Measurements from ENCODE around the gene EFNA4. TPM values are rescaled to one million over a fixed set of nuclear protein-coding genes. Genes with fewer than 3 reads are reported as not detected.

Gene EFNA4
- total RNA-seq, 4 donors from 2014 or later: 0.41 to 0.87 (median 0.80) TPM

GRCh38 chr1:155030243-155030795, 33.2 kb upstream of the EFNA4 start:
- Histone ChIP-seq H3K36me3 (no peaks in the 10 kb centered on the region), H3K4me1 (no peaks in the 10 kb centered on the region), H3K27ac (no peak overlapping the region), H3K4me3 (no peak overlapping the region), H3K27me3 (no peaks in the 10 kb centered on the region), H3K9me3 (no peaks in the 10 kb centered on the region)
- in situ Hi-C loops (cut with MboI; ENCODE audit: low sequenced_read_pairs in 4 of 4) (no loop called here), intact Hi-C loops (cut with DNase I; ENCODE audit: low total_unique reads) (no loop called here)
- ATAC-seq (no peak), DNase-seq (no peak)
- TF ChIP-seq POLR2A (IDR thresholded peaks at IDR 0.05): no peak
- TF ChIP-seq CTCF (IDR thresholded peaks at IDR 0.05 in 4 of 5, conservative IDR thresholded peaks at IDR 0.05 in 1 of 5): no peak

- no peak overlapping the region for H3K27ac ChIP-seq
- ATAC-seq (no peak), DNase-seq (no peak)
- TF ChIP-seq POLR2A (IDR thresholded peaks at IDR 0.05) (no peak), CTCF (IDR thresholded peaks at IDR 0.05 in 4 of 5, conservative IDR thresholded peaks at IDR 0.05 in 1 of 5) (no peak)
- H3K27me3 ChIP-seq: no peaks in the 10 kb centered on the region
- H3K4me3 ChIP-seq: no peak overlapping the region
- intact Hi-C loops (cut with DNase I; ENCODE audit: low total_unique reads) (no loop called here), in situ Hi-C loops (cut with MboI; ENCODE audit: low sequenced_read_pairs in 4 of 4) (no loop called here)
- H3K9me3 ChIP-seq: no peaks in the 10 kb centered on the region
- no peaks in the 10 kb centered on the region for H3K36me3 ChIP-seq
- H3K4me1 ChIP-seq: no peaks in the 10 kb centered on the region
Observed at GRCh38 chr1:155030899-155031298, 32.6 kb upstream of the EFNA4 start.

- TF ChIP-seq POLR2A (IDR thresholded peaks at IDR 0.05) (no peak), CTCF (IDR thresholded peaks at IDR 0.05 in 4 of 5, conservative IDR thresholded peaks at IDR 0.05 in 1 of 5) (no peak)
- Histone ChIP-seq H3K27me3 (no peaks in the 10 kb centered on the region), H3K4me1 (no peaks in the 10 kb centered on the region), H3K36me3 (no peaks in the 10 kb centered on the region), H3K4me3 (no peak overlapping the region), H3K27ac (no peak overlapping the region), H3K9me3 (no peaks in the 10 kb centered on the region)
- intact Hi-C loops (cut with DNase I; ENCODE audit: low total_unique reads) (no loop called here), in situ Hi-C loops (cut with MboI; ENCODE audit: low sequenced_read_pairs in 4 of 4) (no loop called here)
- DNase-seq (no peak), ATAC-seq (no peak)
Observed at GRCh38 chr1:155032886-155033285, 30.7 kb upstream of the EFNA4 start.

- no peaks in the 10 kb centered on the region for H3K27me3 ChIP-seq
- in situ Hi-C loops (cut with MboI; ENCODE audit: low sequenced_read_pairs in 4 of 4): no loop called here
- ATAC-seq: no peak
Observed at GRCh38 chr1:155033524-155033923, 30.0 kb upstream of the EFNA4 start, which contains the start of the genes DCST1 and DCST2. Gene DCST1 (plus strand): TSS chr1:155033824. CDS start chr1:155034037, 213 bp downstream. Gene DCST2 (minus strand): TSS chr1:155033781. CDS start chr1:155033701, 80 bp downstream.

More at GRCh38 chr1:155033524-155033923, 30.0 kb upstream of the EFNA4 start, which contains the start of the genes DCST1 and DCST2:
- intact Hi-C loops (cut with DNase I; ENCODE audit: low total_unique reads): no loop called here
- H3K27ac ChIP-seq: no peak within 1 kb of the TSS
- H3K4me3 ChIP-seq: no peak within 1 kb of the TSS
- no peaks in the 10 kb centered on the region for H3K36me3 ChIP-seq
- TF ChIP-seq POLR2A (IDR thresholded peaks at IDR 0.05) (no peak), CTCF (IDR thresholded peaks at IDR 0.05 in 4 of 5, conservative IDR thresholded peaks at IDR 0.05 in 1 of 5) (no peak)
- DNase-seq: no peak
- no peaks in the 10 kb centered on the region for H3K9me3 ChIP-seq
- H3K4me1 ChIP-seq: peaks cover 0 to 2% of the 10 kb centered on the region in 2 donors
